IPS-20b (cell line): ENCODE measurements around the gene DEGS1.
A peak's percentile ranks its signal among the peaks of the same experiment; 100 is the strongest.

Source experiments
- H3K27ac ChIP-seq: one replicate; pipeline ENCODE4 v1.5.1; 2013; ENCODE audit warnings: low read length
- H3K27me3 ChIP-seq: 2 replicates; pipeline ENCODE4 v1.6.1; 2013; ENCODE audit warnings: mild to moderate bottlenecking, low read length, inconsistent platforms; ENCODE audit not compliant: insufficient read depth
- H3K36me3 ChIP-seq: 2 replicates; pipeline ENCODE4 v1.6.1; 2013; ENCODE audit warnings: low read depth, mild to moderate bottlenecking, inconsistent platforms, low read length, moderate library complexity; ENCODE audit not compliant: insufficient read depth
- H3K4me1 ChIP-seq: 2 replicates; pipeline ENCODE4 v1.6.1; 2013; ENCODE audit warnings: mild to moderate bottlenecking, control low read depth, inconsistent platforms, low read length, moderate library complexity; ENCODE audit not compliant: insufficient read depth
- H3K4me3 ChIP-seq: 2 replicates; pipeline ENCODE4 v1.5.1; 2013; ENCODE audit warnings: mild to moderate bottlenecking, low read length, inconsistent platforms
- H3K9ac ChIP-seq: 2 replicates; pipeline ENCODE4 v1.6.1; 2013; ENCODE audit warnings: low read depth, mild to moderate bottlenecking, inconsistent platforms, low read length, moderate library complexity
- H3K9me3 ChIP-seq: 2 replicates; pipeline ENCODE4 v1.6.1; 2013; ENCODE audit warnings: mild to moderate bottlenecking, low read depth, low read length, inconsistent platforms; ENCODE audit not compliant: insufficient read depth

The DEGS1 gene

GRCh38 chr1:224182057-224182865 is 779 bp upstream of the DEGS1 start:
- peak overlapping the region; percentile 89 for H3K4me3 ChIP-seq
- H3K27ac ChIP-seq, result peak overlapping the region; percentile 53
- peak overlapping the region; percentile 82; the same call in 1 of the 2 replicates for H3K9ac ChIP-seq
- no peaks in the 10 kb centered on the region for H3K27me3 ChIP-seq
- H3K4me1 ChIP-seq, result 0 out of 2 replicates have a peak, but pooled peaks cover 5% of the 10 kb centered on the region
- H3K36me3 ChIP-seq, result peaks cover 1% of the 10 kb centered on the region; the same call in 1 of the 2 replicates
- H3K9me3 ChIP-seq, result no peaks in the 10 kb centered on the region

DNA sequence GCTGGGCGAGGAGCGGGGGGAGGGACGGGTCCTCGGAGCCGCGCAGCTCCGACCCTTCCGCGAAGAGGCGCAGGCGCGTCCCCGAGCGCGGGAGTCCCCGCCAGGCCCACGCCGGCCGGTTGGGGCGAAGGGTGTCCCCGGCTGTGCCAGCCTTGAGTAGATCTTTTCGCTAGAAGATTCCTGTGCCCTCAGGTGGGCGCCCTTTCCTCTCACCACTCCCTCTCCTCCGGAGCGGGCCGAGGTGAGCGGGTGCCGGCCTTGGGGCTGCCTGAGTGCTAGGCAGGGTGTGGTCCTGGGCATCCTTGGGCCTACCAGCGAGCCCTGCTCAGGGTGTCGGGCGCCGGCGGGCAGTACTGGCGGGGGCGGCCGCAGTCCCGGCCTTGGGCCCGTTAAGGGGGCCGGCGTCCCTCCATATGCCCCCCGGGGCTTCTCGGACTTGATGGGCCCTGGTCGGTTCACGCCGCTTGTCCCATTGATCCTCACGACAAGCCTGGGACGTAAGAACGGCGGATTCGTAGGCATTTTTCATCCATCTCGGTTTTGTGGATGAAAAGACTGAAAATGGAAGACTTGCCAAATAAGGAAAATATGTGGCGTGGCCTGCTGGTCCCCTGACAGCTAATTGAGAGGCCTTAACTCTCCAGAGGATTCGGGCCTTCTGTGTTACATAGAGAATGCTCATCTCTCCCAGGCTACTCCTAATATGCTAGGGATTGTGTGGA is 712 bp downstream of the DEGS1 start:
- no peaks in the 10 kb centered on the region for H3K9me3 ChIP-seq
- H3K4me1 ChIP-seq, result peaks cover 5% of the 10 kb centered on the region; the same call in 1 of the 2 replicates
- no peaks in the 10 kb centered on the region for H3K27me3 ChIP-seq
- H3K4me3 ChIP-seq, result peak overlapping the region; percentile 89
- H3K9ac ChIP-seq, result peak overlapping the region; percentile 87; the same call in 1 of the 2 replicates
- peaks cover 13% of the 10 kb centered on the region for H3K36me3 ChIP-seq
- H3K27ac ChIP-seq, result peak overlapping the region; percentile 26

DNA sequence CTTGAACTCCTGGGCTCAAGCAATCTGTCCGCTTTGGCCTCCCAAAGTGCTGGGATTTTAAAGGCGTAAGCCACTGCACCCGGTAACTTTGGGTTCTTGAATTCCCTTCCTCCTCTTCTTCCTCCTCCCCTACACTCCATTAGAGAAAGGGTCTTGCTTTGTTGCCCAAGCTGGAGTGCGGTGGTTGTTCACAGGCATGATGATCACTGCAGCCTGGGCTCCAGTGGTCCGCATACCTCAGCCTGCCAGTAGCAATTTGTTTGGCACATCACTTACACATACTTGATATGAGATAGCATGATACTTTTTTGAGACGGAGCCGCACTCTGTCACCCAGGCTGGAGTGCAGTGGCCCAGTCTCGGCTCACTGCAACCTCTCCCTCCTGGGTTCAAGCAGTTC is 2.2 kb downstream of the DEGS1 start:
- peaks cover 5% of the 10 kb centered on the region; the same call in 1 of the 2 replicates for H3K4me1 ChIP-seq
- peaks cover 27% of the 10 kb centered on the region for H3K36me3 ChIP-seq
- no peak overlapping the region for H3K9ac ChIP-seq
- no peaks in the 10 kb centered on the region for H3K9me3 ChIP-seq
- peak overlapping the region; percentile 89; the same call in 1 of the 2 replicates for H3K4me3 ChIP-seq
- H3K27me3 ChIP-seq, result no peaks in the 10 kb centered on the region
- H3K27ac ChIP-seq, result no peak overlapping the region

GRCh38 chr1:224188286-224188685 is 5.2 kb downstream of the DEGS1 start:
- H3K9me3 ChIP-seq, result no peaks in the 10 kb centered on the region
- H3K9ac ChIP-seq, result no peak overlapping the region
- no peaks in the 10 kb centered on the region for H3K27me3 ChIP-seq
- no peak overlapping the region for H3K27ac ChIP-seq
- no peak overlapping the region for H3K4me3 ChIP-seq
- no peaks in the 10 kb centered on the region; the same call in 1 of the 2 replicates for H3K4me1 ChIP-seq
- H3K36me3 ChIP-seq, result peaks cover 51% of the 10 kb centered on the region

DNA sequence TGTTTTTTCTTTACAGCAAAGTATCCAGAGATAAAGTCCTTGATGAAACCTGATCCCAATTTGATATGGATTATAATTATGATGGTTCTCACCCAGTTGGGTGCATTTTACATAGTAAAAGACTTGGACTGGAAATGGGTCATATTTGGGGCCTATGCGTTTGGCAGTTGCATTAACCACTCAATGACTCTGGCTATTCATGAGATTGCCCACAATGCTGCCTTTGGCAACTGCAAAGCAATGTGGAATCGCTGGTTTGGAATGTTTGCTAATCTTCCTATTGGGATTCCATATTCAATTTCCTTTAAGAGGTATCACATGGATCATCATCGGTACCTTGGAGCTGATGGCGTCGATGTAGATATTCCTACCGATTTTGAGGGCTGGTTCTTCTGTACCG is 6.5 kb downstream of the DEGS1 start:
- Histone ChIP-seq H3K9me3 (no peaks in the 10 kb centered on the region), H3K9ac (no peak overlapping the region), H3K4me1 (no peaks in the 10 kb centered on the region; the same call in 1 of the 2 replicates), H3K27ac (no peak overlapping the region), H3K36me3 (peaks cover 61% of the 10 kb centered on the region), H3K27me3 (no peaks in the 10 kb centered on the region), H3K4me3 (no peak overlapping the region)

- Histone ChIP-seq H3K27ac (no peak overlapping the region), H3K4me1 (no peaks in the 10 kb centered on the region; the same call in 1 of the 2 replicates), H3K27me3 (no peaks in the 10 kb centered on the region), H3K4me3 (no peak overlapping the region), H3K9me3 (no peaks in the 10 kb centered on the region), H3K36me3 (peaks cover 59% of the 10 kb centered on the region), H3K9ac (no peak overlapping the region)
Observed at GRCh38 chr1:224192082-224192788, 9.2 kb downstream of the DEGS1 start.

DNA sequence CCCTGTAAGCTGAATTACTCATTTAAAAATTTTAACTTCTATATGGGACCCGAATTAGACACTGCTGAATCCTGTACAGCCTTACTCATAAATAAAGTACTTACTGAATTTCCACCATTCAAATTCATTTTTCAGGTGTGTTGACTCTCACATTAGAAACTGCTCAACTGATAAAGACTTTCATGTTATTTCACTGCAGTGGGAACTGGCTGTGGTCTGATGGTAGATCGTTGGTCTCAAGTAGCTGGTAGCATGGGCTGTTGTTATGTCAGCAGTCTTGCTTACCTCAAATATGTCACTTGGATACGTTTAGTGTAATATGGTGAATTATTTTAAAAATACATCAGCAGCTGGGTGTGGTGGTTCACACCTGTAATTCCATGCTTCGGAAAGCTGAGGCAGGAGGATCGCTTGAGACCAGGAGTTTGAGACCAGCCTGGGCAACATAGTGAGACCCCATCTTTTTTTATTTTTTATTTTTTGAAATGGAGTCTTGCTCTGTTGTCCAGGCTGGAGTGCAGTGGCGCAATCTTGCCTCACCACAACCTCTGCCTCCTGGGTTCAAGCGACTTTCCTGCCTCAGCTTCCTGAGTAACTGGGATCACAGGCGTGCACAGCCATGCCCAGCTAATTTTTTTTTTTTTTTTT is 10.4 kb downstream of the DEGS1 start:
- Histone ChIP-seq H3K27ac (no peak overlapping the region), H3K9me3 (no peaks in the 10 kb centered on the region), H3K4me3 (no peak overlapping the region), H3K9ac (no peak overlapping the region), H3K36me3 (peaks cover 51% of the 10 kb centered on the region), H3K27me3 (no peaks in the 10 kb centered on the region), H3K4me1 (no peaks in the 10 kb centered on the region; the same call in 1 of the 2 replicates)

DNA sequence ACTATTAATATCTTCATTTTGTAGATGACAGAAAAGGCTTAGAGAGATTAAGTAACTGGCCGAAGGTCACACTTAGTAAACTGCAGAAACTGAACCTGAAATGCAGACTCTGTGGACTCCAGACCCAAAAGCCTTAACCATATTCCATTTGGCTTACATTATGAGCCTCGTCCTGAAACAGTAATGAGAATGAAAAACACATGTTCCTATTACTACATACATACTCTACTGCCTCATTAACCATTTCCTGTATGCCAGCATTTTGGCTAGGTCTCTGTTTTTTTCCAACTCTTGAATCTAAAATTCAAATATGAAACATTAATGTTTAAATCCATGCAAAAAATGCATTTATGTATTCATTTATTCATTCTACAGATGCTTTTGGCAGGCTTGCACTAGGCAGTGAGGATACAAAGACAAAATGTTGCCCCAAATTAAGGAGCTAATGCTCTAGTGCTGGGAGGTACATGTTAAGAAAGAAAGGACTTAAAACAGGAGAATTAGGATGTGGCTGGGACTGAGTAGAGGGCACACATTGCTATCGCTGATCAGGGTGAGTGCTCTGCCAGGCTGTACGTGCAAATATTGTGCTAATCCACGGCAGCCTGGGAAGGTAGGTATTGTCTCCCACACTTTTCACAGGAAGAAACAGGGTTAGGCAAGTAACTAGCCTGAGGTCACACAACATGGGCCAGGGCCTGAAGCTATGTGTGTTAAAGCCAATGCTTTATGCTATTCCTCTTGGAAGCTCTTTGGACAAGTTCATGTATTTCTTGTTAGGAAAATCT is 14.0 kb downstream of the DEGS1 start:
- Histone ChIP-seq H3K9ac (no peak overlapping the region), H3K27ac (no peak overlapping the region), H3K4me3 (no peak overlapping the region), H3K36me3 (peaks cover 22% of the 10 kb centered on the region), H3K27me3 (no peaks in the 10 kb centered on the region), H3K9me3 (no peaks in the 10 kb centered on the region), H3K4me1 (no peaks in the 10 kb centered on the region)

- Histone ChIP-seq H3K4me1 (peaks cover 8% of the 10 kb centered on the region; the same call in 1 of the 2 replicates), H3K36me3 (peaks cover 7% of the 10 kb centered on the region), H3K27me3 (no peaks in the 10 kb centered on the region), H3K9me3 (no peaks in the 10 kb centered on the region), H3K27ac (no peak overlapping the region), H3K9ac (no peak overlapping the region), H3K4me3 (no peak overlapping the region)
Observed at GRCh38 chr1:224198572-224198971, 15.5 kb downstream of the DEGS1 start.

DNA sequence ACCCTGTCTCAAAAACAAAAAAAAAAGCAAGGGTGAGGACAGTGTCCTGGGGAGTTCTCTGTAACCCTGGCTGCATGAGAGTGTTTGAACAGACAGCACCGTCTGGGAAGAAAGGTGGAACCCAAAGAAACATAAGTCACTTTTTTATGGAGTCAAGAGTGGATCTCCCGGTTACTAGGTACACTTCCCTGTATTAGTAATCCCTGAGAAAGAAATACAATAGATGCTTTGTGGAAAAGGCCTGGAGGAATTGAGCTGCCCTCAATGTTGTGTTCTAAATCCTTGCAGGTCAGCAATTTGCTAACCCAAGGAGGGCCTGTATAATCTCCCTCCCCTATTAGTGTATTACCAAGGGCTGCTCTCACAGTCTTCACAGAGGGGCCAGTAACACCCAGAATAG is 16.6 kb downstream of the DEGS1 start:
- Histone ChIP-seq H3K36me3 (no peaks in the 10 kb centered on the region; the same call in 1 of the 2 replicates), H3K4me3 (no peak overlapping the region), H3K27me3 (no peaks in the 10 kb centered on the region), H3K9ac (no peak overlapping the region), H3K9me3 (no peaks in the 10 kb centered on the region), H3K4me1 (peaks cover 11% of the 10 kb centered on the region; the same call in 1 of the 2 replicates), H3K27ac (no peak overlapping the region)
